HCT116 (cell line): ENCODE data around the gene GFOD2. TPM values are rescaled to one million over a fixed set of nuclear protein-coding genes. Genes with fewer than 3 reads are reported as not detected.

Experiments used
- ATAC-seq: fragments of 200-7000 bp; cut with Tn5 transposase; 2 replicates; pipeline ENCODE4 v1.9.1; 2020; ENCODE audit warnings: mild to moderate bottlenecking, moderate library complexity
- BruUV-seq: library from RNA; stranded (reverse); fragments of 400-500 nt; replicated peaks from 2 replicates; lab custom pipeline; 2021; lab: Mats Ljungman, UMichigan
- CTCF ChIA-PET: fragments of 300-600 bp; sonication (Branson Sonifier 250); formaldehyde crosslinking; loops from one replicate; lab custom pipeline; 2021; ENCODE audit warnings: antibody characterized with exemption; lab: Charles Lee
- POLR2A ChIA-PET: fragments of 300-600, 350-600 bp; sonication (Branson Sonifier 250); formaldehyde crosslinking; loops from one replicate; lab custom pipeline; 2021; ENCODE audit warnings: antibody characterized with exemption; lab: Charles Lee
- RAD21 ChIA-PET, 2 experiments: fragments of 300-600 bp; sonication (Branson Sonifier 250); formaldehyde crosslinking; loops; one replicate each; lab custom pipeline; 2023; ENCODE audit warnings: low total read pairs in 2 of 2; ENCODE audit not compliant: uncharacterized antibody in 2 of 2, unreplicated experiment in 2 of 2, low non-redundant PET in 1 of 2; lab: Charles Lee
- DNase-seq: peaks from one replicate; pipeline ENCODE4 v3.0.0-alpha.2; 2010; ENCODE audit warnings: low read depth, low spot score
- H2AFZ ChIP-seq: fragments of 200-600 bp; shearing (Covaris generic), sonication (generic); 2 replicates; pipeline ENCODE4 v1.6.1; 2017; ENCODE audit warnings: low read depth, mixed run types, mixed read lengths, antibody characterized with exemption, low read length; ENCODE audit not compliant: poor library complexity, severe bottlenecking
- H3K27ac ChIP-seq: 2 replicates; pipeline ENCODE4 v1.5.1; 2012; ENCODE audit warnings: low read depth, low read length
- H3K27me3 ChIP-seq: fragments of 200-600 bp; sonication (generic); 2 replicates; pipeline ENCODE4 v1.6.1; 2016; ENCODE audit warnings: mixed run types, low read length, mixed read lengths; ENCODE audit not compliant: insufficient read depth
- H3K36me3 ChIP-seq, 2 experiments: fragments of 200-500 bp in 1 of 2; fragments of 200-600 bp in 1 of 2; sonication (Bioruptor generic) in 1 of 2; sonication (generic) in 1 of 2; 2 replicates each; pipeline versions ENCODE4 v1.5.1 to v1.6.1; 2014 to 2016; ENCODE audit warnings: low read length in 2 of 2, inconsistent platforms in 1 of 2, mixed read lengths in 1 of 2, mixed run types in 1 of 2; ENCODE audit not compliant: insufficient read depth in 2 of 2, control insufficient read depth in 1 of 2
- H3K4me1 ChIP-seq, 2 experiments: fragments of 200-600 bp in 1 of 2; sonication (generic) in 1 of 2; 2 replicates each; pipeline versions ENCODE4 v1.5.1 to v1.6.1; 2012 to 2017; ENCODE audit warnings: low read length in 2 of 2, inconsistent platforms in 1 of 2, mild to moderate bottlenecking in 1 of 2, mixed read lengths in 1 of 2, mixed run types in 1 of 2, moderate library complexity in 1 of 2; ENCODE audit not compliant: insufficient read depth in 2 of 2, control insufficient read depth in 1 of 2
- H3K4me2 ChIP-seq: fragments of 200-600 bp; sonication (generic); 2 replicates; pipeline ENCODE4 v1.6.1; 2017; ENCODE audit warnings: mixed run types, low read length, mixed read lengths
- H3K4me3 ChIP-seq, 2 experiments: fragments of 200-600 bp in 1 of 2; sonication (generic) in 1 of 2; replicated peaks in 1 of 2; 2 replicates each; pipeline ENCODE4 v1.5.1; 2011 to 2016; ENCODE audit warnings: low read length in 2 of 2, control low read depth in 1 of 2, low read depth in 1 of 2, mild to moderate bottlenecking in 1 of 2, mixed read lengths in 1 of 2, mixed run types in 1 of 2
- H3K79me2 ChIP-seq: fragments of 200-600 bp; sonication (generic); 2 replicates; pipeline ENCODE4 v1.6.1; 2017; ENCODE audit warnings: mild to moderate bottlenecking, mixed run types, low read length, moderate library complexity, mixed read lengths; ENCODE audit not compliant: insufficient read depth
- H3K9ac ChIP-seq: fragments of 200-600 bp; sonication (generic); 2 replicates; pipeline ENCODE4 v1.6.1; 2016; ENCODE audit warnings: low read length, mixed read lengths
- H3K9me2 ChIP-seq: fragments of 200-600 bp; sonication (generic), shearing (Covaris generic); 2 replicates; pipeline ENCODE4 v1.6.1; 2017; ENCODE audit warnings: mixed run types, mild to moderate bottlenecking, moderate library complexity; ENCODE audit not compliant: insufficient read depth
- H3K9me3 ChIP-seq, 2 experiments: fragments of 200-500 bp in 1 of 2; fragments of 200-600 bp in 1 of 2; sonication (Bioruptor generic) in 1 of 2; sonication (generic) in 1 of 2; 2 replicates each; pipeline ENCODE4 v1.6.1; 2014 to 2017; ENCODE audit warnings: low read length in 2 of 2, mixed read lengths in 2 of 2, inconsistent platforms in 1 of 2, low read depth in 1 of 2, mild to moderate bottlenecking in 1 of 2, mixed run types in 1 of 2, moderate library complexity in 1 of 2; ENCODE audit not compliant: control insufficient read depth in 1 of 2, insufficient read depth in 1 of 2
- H4K20me1 ChIP-seq: fragments of 200-600 bp; sonication (generic), shearing (Covaris generic); 2 replicates; pipeline ENCODE4 v1.6.1; 2017; ENCODE audit warnings: mixed run types, mild to moderate bottlenecking, moderate library complexity; ENCODE audit not compliant: insufficient read depth
- EGR1 ChIP-seq: IDR thresholded peaks from 2 replicates; pipeline ENCODE4 v1.6.1; 2012; ENCODE audit warnings: low read depth
- EZH2 ChIP-seq: fragments of 200-600 bp; sonication (generic); IDR thresholded peaks from 2 replicates; pipeline ENCODE4 v1.6.1; 2017; ENCODE audit warnings: antibody characterized with exemption, mixed run types
- JUND ChIP-seq: IDR thresholded peaks from 2 replicates; pipeline ENCODE4 v1.6.1; 2012
- POLR2AphosphoS5 ChIP-seq: IDR thresholded peaks from 2 replicates; pipeline ENCODE4 v1.6.1; 2011; ENCODE audit warnings: mild to moderate bottlenecking, low read depth, low read length, moderate library complexity
- REST ChIP-seq: IDR thresholded peaks from 2 replicates; pipeline ENCODE4 v1.6.1; 2012; ENCODE audit warnings: low read depth
- TCF7L2 ChIP-seq: IDR thresholded peaks from 2 replicates; pipeline ENCODE4 v1.7.0; 2011; ENCODE audit warnings: borderline replicate concordance, inconsistent platforms; ENCODE audit not compliant: insufficient read depth, insufficient read length; ENCODE audit errors: extremely low read depth
- ZBTB33 ChIP-seq: IDR thresholded peaks from 2 replicates; pipeline ENCODE4 v1.6.1; 2011; ENCODE audit warnings: mild to moderate bottlenecking, low read length, moderate library complexity; ENCODE audit not compliant: insufficient replicate concordance; ENCODE audit errors: extremely low read depth
- ZFX ChIP-seq: fragments of 450-650 bp; IDR thresholded peaks from 2 replicates; pipeline ENCODE4 v1.6.1; 2017
- ZNF274 ChIP-seq: fragments of 200-500 bp; sonication (Bioruptor generic); IDR thresholded peaks from 2 replicates; pipeline ENCODE4 v1.6.1; 2014; ENCODE audit warnings: mild to moderate bottlenecking, low read depth, low read length, inconsistent platforms
- intact Hi-C: fragments of 100-400 bp; cut with micrococcal nuclease; formaldehyde crosslinking; loops from 2 replicates; pipeline ENCODE4 v1.10.0; 2022
- total RNA-seq: library from RNA; stranded (reverse); gene quantifications from one replicate; pipeline ENCODE4 v1.2.1, GENCODE V29; 2021; ENCODE audit not compliant: unreplicated experiment

Gene GFOD2
- total RNA-seq, 1 experiment from 2014 or later: 17.4 TPM

GRCh38 chr16:67764158-67764667, 45.1 kb upstream of the GFOD2 start:
- ChIA-PET CTCF (no interaction called here), RAD21 (no interaction called here), POLR2A (no interaction called here)
- Histone ChIP-seq H3K4me3 (no peak overlapping the region), H3K4me1 (peaks cover 4 to 7% of the 10 kb centered on the region in 2 experiments; a peak in 2 of 4 replicates), H3K27ac (no peak overlapping the region), H3K9ac (no peak overlapping the region), H3K9me3 (no peaks in the 10 kb centered on the region), H3K79me2 (no peaks in the 10 kb centered on the region), H3K27me3 (no peaks in the 10 kb centered on the region), H4K20me1 (no peaks in the 10 kb centered on the region), H3K9me2 (no peaks in the 10 kb centered on the region), H3K4me2 (no peak overlapping the region), H2AFZ (no peak overlapping the region), H3K36me3 (no peaks in the 10 kb centered on the region)
- no peak for DNase-seq
- intact Hi-C loops: no loop called here
- TF ChIP-seq REST: no peak
- no peak for TF ChIP-seq ZFX
- TF ChIP-seq ZNF274: no peak
- TF ChIP-seq EGR1: no peak
- no peak for TF ChIP-seq TCF7L2
- TF ChIP-seq ZBTB33: no peak
- no peak for TF ChIP-seq JUND
- TF ChIP-seq POLR2AphosphoS5: no peak
- no peak for TF ChIP-seq EZH2
- no peak for ATAC-seq
- no TSS peak for BruUV-seq
